Lung (tissue), 12 donors: ENCODE measurements around the gene LOXHD1. TPM values are rescaled to one million over a fixed set of nuclear protein-coding genes. Genes with fewer than 3 reads are reported as not detected.

Source experiments
- ATAC-seq: fragments of 200-7000 bp; cut with Tn5 transposase; one replicate; pipeline ENCODE4 v1.9.1; 2020; ENCODE audit warnings: moderate number of reproducible peaks; ENCODE audit not compliant: insufficient read depth, low FRiP score
- DNase-seq, 3 donors: peaks; one replicate each; pipeline ENCODE4 v3.0.0-alpha.2; 2013 to 2017
- H3K27ac ChIP-seq, 2 donors: one replicate each; pipeline ENCODE4 v1.5.1; 2013; ENCODE audit warnings: mild to moderate bottlenecking in 2 of 2, moderate library complexity in 2 of 2, control low read depth in 1 of 2, inconsistent platforms in 1 of 2, low read depth in 1 of 2, low read length in 1 of 2
- H3K27me3 ChIP-seq, 3 donors: one replicate each; pipeline ENCODE4 v1.5.1; 2013; ENCODE audit warnings: low read length in 2 of 3; ENCODE audit not compliant: control insufficient read depth in 3 of 3, insufficient read depth in 3 of 3
- H3K36me3 ChIP-seq, 4 donors: one replicate each; pipeline ENCODE4 v1.5.1; 2013; ENCODE audit warnings: low read length in 4 of 4, mild to moderate bottlenecking in 1 of 4, moderate library complexity in 1 of 4; ENCODE audit not compliant: control insufficient read depth in 4 of 4, insufficient read depth in 4 of 4
- H3K4me1 ChIP-seq, 5 donors: one replicate each; pipeline ENCODE4 v1.5.1; 2013; ENCODE audit warnings: low read length in 5 of 5, mild to moderate bottlenecking in 2 of 5, moderate library complexity in 1 of 5; ENCODE audit not compliant: control insufficient read depth in 5 of 5, insufficient read depth in 5 of 5
- H3K4me3 ChIP-seq: one replicate; pipeline ENCODE4 v1.5.1; 2013; ENCODE audit warnings: mild to moderate bottlenecking, control low read depth, moderate library complexity
- H3K9ac ChIP-seq, 2 donors: one replicate each; pipeline ENCODE4 v1.5.1; 2013; ENCODE audit warnings: low read length in 2 of 2, control low read depth in 1 of 2; ENCODE audit not compliant: insufficient read depth in 1 of 2
- H3K9me3 ChIP-seq, 4 donors: one replicate each; pipeline ENCODE4 v1.5.1; 2013; ENCODE audit warnings: low read length in 3 of 4, mild to moderate bottlenecking in 1 of 4, moderate library complexity in 1 of 4; ENCODE audit not compliant: control insufficient read depth in 4 of 4, insufficient read depth in 3 of 4
- WGBS, 2 donors: extraction: QIAGEN DNeasy Blood & Tissue Kit; methylation state at CpG; one replicate each; pipeline ENCODE4 v1.1.7; 2013; 5-methylcytosine and 5-hydroxymethylcytosine counted together
- polyA plus RNA-seq, 2 donors: library from polyadenylated mRNA; stranded (reverse); fragments of 200-250 nt; gene quantifications; one replicate each; pipeline ENCODE4 v1.2.1, GENCODE V29; 2013
- total RNA-seq, 2 donors: library from RNA; depleted of rRNA in 1 of 2; stranded (reverse); fragments of >200 nt in 1 of 2; gene quantifications; one replicate each; pipeline ENCODE4 v1.2.1, GENCODE V29; 2014 to 2021
- TF ChIP-seq, protein P1 (sequence below): IDR thresholded peaks from 2 replicates; pipeline ENCODE4 v1.5.1; 2012; ENCODE audit warnings: mild to moderate bottlenecking; ENCODE audit errors: control extremely low read depth, extremely low read depth
- donor health status: control.
- donor health status: control.
- donor health status: Bipolar disorder and iron deficiency.
- donor health status: healthy.
- donor health status: DM: yes; HTN: yes; CAD: no.

LOXHD1 gene
- total and polyA plus RNA-seq, 4 donors: 0.45 to 3.1 (median 1.2) TPM

DNA sequence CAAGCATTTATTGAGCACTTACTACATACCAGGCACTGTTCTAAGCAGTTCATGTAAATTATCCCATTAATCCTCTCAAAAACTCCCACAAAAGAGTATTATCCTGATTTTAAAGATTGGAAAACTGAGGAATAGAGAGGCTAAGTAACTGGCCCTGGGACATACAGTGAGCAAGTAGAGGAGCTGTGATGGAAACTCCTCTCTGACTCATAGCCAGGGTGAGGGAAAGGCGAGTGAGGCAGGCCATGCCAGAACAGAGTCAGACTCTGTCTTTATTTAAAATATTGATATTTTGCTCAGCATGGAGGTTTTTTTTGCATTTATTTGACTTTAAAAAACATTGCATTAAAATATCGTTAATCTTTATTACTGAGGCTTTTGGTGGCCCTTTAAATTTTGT lies 208.0 kb downstream of the LOXHD1 start:
- no peaks in the 10 kb centered on the region for H3K27me3 ChIP-seq
- DNase-seq (no peak), ATAC-seq (no peak)
- peaks cover 3 to 14% (median 8%) of the 10 kb centered on the region in 4 donors for H3K9me3 ChIP-seq
- no peak overlapping the region for H3K9ac ChIP-seq
- peaks cover 0 to 49% (median 22%) of the 10 kb centered on the region in 4 donors for H3K36me3 ChIP-seq
- 95% methylated on average over 2 of the region's 2 CpGs for WGBS, 2 donors
- peaks cover 0 to 4% (median 0%) of the 10 kb centered on the region in 5 donors for H3K4me1 ChIP-seq
- H3K4me3 ChIP-seq: no peak overlapping the region
- H3K27ac ChIP-seq: no peak overlapping the region
- TF ChIP-seq, protein P1, sequence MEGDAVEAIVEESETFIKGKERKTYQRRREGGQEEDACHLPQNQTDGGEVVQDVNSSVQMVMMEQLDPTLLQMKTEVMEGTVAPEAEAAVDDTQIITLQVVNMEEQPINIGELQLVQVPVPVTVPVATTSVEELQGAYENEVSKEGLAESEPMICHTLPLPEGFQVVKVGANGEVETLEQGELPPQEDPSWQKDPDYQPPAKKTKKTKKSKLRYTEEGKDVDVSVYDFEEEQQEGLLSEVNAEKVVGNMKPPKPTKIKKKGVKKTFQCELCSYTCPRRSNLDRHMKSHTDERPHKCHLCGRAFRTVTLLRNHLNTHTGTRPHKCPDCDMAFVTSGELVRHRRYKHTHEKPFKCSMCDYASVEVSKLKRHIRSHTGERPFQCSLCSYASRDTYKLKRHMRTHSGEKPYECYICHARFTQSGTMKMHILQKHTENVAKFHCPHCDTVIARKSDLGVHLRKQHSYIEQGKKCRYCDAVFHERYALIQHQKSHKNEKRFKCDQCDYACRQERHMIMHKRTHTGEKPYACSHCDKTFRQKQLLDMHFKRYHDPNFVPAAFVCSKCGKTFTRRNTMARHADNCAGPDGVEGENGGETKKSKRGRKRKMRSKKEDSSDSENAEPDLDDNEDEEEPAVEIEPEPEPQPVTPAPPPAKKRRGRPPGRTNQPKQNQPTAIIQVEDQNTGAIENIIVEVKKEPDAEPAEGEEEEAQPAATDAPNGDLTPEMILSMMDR: no peak

GRCh38 chr18:46448347-46448746 lies 208.7 kb downstream of the LOXHD1 start:
- Histone ChIP-seq H3K4me3 (no peak overlapping the region), H3K9ac (no peak overlapping the region), H3K27me3 (no peaks in the 10 kb centered on the region), H3K4me1 (peaks cover 0 to 4% (median 0%) of the 10 kb centered on the region in 5 donors), H3K27ac (no peak overlapping the region), H3K9me3 (peaks cover 3 to 14% (median 8%) of the 10 kb centered on the region in 4 donors), H3K36me3 (peaks cover 0 to 51% (median 23%) of the 10 kb centered on the region in 4 donors)
- WGBS, 2 donors: 78 to 88% methylated on average over 4 of the region's 4 CpGs
- DNase-seq: no peak
- TF ChIP-seq, protein P1: no peak
- no peak for ATAC-seq

GRCh38 chr18:46447792-46448191 lies 209.2 kb downstream of the LOXHD1 start:
- H3K27ac ChIP-seq: no peak overlapping the region
- no peaks in the 10 kb centered on the region for H3K27me3 ChIP-seq
- 97% methylated on average over 5 of the region's 5 CpGs for WGBS, 2 donors
- H3K4me1 ChIP-seq: peaks cover 0 to 4% (median 0%) of the 10 kb centered on the region in 5 donors
- peaks cover 3 to 14% (median 8%) of the 10 kb centered on the region in 4 donors for H3K9me3 ChIP-seq
- no peak overlapping the region for H3K9ac ChIP-seq
- TF ChIP-seq, protein P1: no peak
- DNase-seq (no peak), ATAC-seq (no peak)
- H3K4me3 ChIP-seq: no peak overlapping the region
- H3K36me3 ChIP-seq: peaks cover 0 to 51% (median 23%) of the 10 kb centered on the region in 4 donors

DNA sequence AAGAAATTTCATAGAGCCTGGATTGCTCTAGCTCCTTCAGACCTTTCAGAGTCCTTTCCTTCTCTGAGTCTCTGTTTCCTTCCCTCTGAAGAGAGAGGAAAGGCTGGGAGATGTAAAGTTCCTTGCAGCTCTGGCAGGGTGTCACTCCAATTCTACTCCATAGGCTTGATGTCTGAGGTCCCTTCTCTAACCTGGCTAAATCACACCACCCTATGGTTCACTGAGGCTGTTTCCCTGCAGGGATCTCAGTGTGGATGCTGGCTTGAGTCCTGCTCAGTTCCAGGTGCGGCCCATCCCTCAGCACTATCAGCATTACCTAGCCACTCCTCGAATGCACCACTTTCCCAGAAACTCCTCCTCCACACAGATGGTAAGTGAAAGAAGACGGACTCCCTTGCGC lies 209.7 kb downstream of the LOXHD1 start:
- Histone ChIP-seq H3K9me3 (peaks cover 3 to 14% (median 8%) of the 10 kb centered on the region in 4 donors), H3K27me3 (no peaks in the 10 kb centered on the region), H3K36me3 (peaks cover 0 to 54% (median 24%) of the 10 kb centered on the region in 4 donors), H3K4me1 (peaks cover 0 to 4% (median 0%) of the 10 kb centered on the region in 5 donors), H3K27ac (no peak overlapping the region), H3K9ac (no peak overlapping the region), H3K4me3 (no peak overlapping the region)
- TF ChIP-seq, protein P1: no peak
- DNase-seq (no peak), ATAC-seq (no peak)
- 90 to 96% methylated on average over 4 of the region's 4 CpGs for WGBS, 2 donors
